Stomach (tissue), 4 donors: ENCODE measurements around the gene SORCS2.

Experiments
- CTCF ChIP-seq, 7 experiments: fragments of 450-650 bp in 4 of 7; fragments of 200-600 bp in 3 of 7; sonication (generic) in 3 of 7; IDR thresholded peaks; one replicate each; pipeline ENCODE4 v1.5.1; 2016 to 2019; ENCODE audit warnings: antibody characterized with exemption in 7 of 7, control low read depth in 2 of 7, mild to moderate bottlenecking in 1 of 7
- POLR2A ChIP-seq, 4 donors: fragments of 450-650 bp; IDR thresholded peaks; one replicate each; pipeline ENCODE4 v1.6.1; 2016; ENCODE audit warnings: antibody characterized with exemption in 4 of 4, control low read depth in 2 of 4, mild to moderate bottlenecking in 1 of 4, moderate library complexity in 1 of 4

GRCh38 chr4:7641712-7642111 lies 449.4 kb downstream of the SORCS2 start:
- TF ChIP-seq CTCF (IDR thresholded peaks at IDR 0.05) = no peak
- no peak for TF ChIP-seq POLR2A (IDR thresholded peaks at IDR 0.05)
